ENCODE results near the gene FLACC1.

DNA sequence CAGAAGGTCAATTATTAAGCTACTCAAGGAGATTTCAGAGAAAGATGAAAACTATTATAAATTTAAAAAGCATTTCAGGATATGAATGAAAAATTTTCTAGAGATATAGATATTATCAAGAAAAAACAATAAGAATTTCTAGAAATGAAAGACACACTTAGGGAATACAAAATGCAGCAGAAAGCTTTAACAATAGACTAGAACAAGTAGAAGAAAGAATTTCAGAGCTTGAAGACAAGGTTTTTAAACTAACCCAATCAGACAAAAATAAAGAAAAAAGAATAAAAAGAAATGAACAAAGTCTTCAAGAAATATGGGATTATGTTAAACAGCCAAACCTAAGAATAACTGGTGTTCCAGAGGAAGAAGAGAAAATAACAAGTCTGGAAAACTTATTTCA is 34.4 kb downstream of the FLACC1 start:
- TF ChIP-seq, protein P1, sequence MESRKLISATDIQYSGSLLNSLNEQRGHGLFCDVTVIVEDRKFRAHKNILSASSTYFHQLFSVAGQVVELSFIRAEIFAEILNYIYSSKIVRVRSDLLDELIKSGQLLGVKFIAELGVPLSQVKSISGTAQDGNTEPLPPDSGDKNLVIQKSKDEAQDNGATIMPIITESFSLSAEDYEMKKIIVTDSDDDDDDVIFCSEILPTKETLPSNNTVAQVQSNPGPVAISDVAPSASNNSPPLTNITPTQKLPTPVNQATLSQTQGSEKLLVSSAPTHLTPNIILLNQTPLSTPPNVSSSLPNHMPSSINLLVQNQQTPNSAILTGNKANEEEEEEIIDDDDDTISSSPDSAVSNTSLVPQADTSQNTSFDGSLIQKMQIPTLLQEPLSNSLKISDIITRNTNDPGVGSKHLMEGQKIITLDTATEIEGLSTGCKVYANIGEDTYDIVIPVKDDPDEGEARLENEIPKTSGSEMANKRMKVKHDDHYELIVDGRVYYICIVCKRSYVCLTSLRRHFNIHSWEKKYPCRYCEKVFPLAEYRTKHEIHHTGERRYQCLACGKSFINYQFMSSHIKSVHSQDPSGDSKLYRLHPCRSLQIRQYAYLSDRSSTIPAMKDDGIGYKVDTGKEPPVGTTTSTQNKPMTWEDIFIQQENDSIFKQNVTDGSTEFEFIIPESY (IDR thresholded peaks at IDR 0.05) = no peak
- TF ChIP-seq, protein P2, sequence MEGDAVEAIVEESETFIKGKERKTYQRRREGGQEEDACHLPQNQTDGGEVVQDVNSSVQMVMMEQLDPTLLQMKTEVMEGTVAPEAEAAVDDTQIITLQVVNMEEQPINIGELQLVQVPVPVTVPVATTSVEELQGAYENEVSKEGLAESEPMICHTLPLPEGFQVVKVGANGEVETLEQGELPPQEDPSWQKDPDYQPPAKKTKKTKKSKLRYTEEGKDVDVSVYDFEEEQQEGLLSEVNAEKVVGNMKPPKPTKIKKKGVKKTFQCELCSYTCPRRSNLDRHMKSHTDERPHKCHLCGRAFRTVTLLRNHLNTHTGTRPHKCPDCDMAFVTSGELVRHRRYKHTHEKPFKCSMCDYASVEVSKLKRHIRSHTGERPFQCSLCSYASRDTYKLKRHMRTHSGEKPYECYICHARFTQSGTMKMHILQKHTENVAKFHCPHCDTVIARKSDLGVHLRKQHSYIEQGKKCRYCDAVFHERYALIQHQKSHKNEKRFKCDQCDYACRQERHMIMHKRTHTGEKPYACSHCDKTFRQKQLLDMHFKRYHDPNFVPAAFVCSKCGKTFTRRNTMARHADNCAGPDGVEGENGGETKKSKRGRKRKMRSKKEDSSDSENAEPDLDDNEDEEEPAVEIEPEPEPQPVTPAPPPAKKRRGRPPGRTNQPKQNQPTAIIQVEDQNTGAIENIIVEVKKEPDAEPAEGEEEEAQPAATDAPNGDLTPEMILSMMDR (IDR thresholded peaks at IDR 0.05; ENCODE audit: low read depth, low read length, missing input control) = no peak
- TF ChIP-seq, protein P3, sequence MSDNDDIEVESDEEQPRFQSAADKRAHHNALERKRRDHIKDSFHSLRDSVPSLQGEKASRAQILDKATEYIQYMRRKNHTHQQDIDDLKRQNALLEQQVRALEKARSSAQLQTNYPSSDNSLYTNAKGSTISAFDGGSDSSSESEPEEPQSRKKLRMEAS (IDR thresholded peaks at IDR 0.05) = no peak
- TF ChIP-seq, protein P4, sequence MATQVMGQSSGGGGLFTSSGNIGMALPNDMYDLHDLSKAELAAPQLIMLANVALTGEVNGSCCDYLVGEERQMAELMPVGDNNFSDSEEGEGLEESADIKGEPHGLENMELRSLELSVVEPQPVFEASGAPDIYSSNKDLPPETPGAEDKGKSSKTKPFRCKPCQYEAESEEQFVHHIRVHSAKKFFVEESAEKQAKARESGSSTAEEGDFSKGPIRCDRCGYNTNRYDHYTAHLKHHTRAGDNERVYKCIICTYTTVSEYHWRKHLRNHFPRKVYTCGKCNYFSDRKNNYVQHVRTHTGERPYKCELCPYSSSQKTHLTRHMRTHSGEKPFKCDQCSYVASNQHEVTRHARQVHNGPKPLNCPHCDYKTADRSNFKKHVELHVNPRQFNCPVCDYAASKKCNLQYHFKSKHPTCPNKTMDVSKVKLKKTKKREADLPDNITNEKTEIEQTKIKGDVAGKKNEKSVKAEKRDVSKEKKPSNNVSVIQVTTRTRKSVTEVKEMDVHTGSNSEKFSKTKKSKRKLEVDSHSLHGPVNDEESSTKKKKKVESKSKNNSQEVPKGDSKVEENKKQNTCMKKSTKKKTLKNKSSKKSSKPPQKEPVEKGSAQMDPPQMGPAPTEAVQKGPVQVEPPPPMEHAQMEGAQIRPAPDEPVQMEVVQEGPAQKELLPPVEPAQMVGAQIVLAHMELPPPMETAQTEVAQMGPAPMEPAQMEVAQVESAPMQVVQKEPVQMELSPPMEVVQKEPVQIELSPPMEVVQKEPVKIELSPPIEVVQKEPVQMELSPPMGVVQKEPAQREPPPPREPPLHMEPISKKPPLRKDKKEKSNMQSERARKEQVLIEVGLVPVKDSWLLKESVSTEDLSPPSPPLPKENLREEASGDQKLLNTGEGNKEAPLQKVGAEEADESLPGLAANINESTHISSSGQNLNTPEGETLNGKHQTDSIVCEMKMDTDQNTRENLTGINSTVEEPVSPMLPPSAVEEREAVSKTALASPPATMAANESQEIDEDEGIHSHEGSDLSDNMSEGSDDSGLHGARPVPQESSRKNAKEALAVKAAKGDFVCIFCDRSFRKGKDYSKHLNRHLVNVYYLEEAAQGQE (IDR thresholded peaks at IDR 0.05) = no peak
